HG03565 (cell line): ENCODE results near the gene DYNLRB1.

Experiments used
- ATAC-seq: cut with Tn5 transposase; IDR thresholded peaks from one replicate; pipeline ENCODE4 v1.9.1; 2021; ENCODE audit warnings: mild to moderate bottlenecking, moderate library complexity; ENCODE audit not compliant: unreplicated experiment

The DYNLRB1 gene

DNA sequence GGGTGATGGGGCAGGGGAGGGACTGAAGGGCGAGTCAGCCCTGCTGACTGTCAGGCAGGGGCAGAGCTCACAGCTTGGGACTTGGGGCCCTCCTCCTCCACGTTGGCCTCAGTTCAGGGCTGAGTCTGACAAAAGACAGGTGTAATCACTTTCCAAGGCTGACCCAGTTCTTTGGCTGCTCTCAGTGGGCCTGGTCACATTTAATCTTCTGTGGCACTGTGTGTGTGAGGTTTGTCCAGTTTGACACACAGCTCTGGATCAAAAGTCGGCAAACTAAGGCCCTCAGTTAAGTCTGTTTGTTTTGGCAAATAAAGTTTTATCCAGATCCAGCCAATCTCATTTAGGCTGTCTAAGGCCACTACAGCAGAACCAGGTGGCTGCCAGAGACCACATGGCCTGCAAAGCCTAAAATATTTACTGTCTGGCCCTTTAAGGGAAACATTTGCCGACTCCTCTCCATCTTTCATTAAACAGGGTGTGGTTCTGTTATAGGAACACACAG is 37.2 kb downstream of the DYNLRB1 start:
- ATAC-seq, result no peak

DNA sequence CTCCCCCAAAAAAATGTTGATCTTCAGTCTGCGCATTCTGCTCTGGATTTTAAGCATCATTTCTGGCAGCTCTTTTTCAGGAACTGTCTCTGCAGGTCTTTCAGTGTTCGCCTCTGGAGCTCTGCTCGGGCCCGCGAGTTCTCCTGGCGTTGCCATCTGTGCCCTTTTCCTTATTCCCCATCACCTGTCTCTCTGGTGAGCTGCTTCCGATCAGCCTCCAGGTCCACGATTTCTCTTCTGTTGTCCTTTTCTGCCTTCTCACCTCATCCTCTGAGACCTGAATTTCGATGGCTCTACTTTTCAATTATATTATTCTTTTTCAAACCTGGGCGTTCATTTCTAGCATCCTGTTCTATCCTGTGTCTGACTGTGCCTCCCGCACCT is 41.7 kb downstream of the DYNLRB1 start:
- ATAC-seq, result no peak

DNA sequence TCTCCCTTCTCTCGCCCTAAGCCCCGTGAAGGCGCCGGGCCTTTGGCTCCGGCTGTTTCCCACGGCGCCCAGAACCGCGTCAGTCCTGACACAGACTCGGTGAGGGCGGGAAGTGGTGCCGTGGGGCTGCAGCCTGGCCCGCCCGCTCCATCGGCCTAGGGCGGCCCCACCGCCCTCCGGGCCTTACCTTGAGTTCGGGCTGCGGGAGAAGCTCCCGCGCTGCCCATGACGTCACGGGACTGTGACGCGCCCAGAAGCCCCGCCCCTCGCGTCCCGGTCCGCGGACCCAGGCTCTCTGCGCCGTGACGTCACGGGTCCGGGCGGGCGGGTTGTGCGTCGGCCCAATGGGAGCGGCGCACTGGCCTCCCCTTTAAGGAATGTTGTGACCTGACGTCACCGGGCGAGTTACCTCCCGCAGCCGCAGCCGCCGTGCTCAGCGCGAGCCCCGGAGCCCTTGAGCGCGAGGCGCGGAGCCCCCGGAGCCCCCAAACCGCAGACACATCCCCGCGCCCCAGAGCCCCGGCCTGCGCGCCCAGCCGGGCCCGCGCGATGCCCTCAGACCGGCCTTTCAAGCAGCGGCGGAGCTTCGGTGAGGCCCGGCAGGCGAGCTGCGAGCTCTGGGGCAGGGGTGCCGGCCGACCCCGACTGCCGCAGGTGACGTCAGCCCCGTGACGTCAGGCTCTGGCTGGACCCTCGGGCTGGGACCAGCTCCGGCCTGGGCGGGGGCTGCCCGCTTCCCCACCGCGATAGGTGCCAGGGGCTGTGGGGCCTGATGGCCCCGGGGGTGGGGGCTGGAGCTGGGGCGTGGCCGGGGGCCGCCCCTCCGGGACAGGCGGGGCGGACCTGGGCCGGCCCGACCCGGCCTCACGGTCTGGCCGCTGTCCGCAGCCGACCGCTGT is 42.3 kb downstream of the DYNLRB1 start, which contains the start of gene MAP1LC3A:
MAP1LC3A (plus strand) TSS at position 399 of the 899 bp plus-strand sequence; CDS start at position 550, 151 bp downstream.
- ATAC-seq, result peak; percentile 49

DNA sequence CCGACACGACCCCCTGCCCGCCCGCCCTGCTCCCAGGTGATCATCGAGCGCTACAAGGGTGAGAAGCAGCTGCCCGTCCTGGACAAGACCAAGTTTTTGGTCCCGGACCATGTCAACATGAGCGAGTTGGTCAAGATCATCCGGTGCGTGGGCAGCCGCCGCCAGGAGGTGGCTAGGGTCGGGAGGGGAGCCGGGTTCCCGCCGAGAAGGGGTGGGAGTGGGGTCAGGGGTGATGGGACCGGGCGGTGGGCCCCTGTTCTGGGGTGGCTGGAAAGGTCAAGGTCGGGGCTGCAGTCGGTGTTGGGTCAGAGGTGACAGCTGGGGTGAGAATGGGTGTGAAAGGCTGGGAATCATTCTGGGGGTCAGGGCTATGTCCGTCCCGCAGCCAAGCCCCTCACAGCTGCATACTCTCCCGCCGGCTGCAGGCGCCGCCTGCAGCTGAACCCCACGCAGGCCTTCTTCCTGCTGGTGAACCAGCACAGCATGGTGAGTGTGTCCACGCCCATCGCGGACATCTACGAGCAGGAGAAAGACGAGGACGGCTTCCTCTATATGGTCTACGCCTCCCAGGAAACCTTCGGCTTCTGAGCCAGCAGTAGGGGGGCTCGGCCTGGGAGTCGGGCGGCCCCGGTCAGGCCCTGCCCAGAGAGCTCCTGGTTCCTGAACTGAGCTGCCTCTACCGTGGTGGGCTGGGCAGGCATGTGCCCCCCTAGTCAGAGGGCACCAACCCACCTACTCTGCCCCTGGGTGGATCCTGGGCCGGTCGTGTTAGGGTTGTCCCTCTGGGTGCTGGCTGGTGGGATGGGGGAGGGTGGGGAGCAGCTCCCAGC is 43.3 kb downstream of the DYNLRB1 start:
- ATAC-seq, result no peak

DNA sequence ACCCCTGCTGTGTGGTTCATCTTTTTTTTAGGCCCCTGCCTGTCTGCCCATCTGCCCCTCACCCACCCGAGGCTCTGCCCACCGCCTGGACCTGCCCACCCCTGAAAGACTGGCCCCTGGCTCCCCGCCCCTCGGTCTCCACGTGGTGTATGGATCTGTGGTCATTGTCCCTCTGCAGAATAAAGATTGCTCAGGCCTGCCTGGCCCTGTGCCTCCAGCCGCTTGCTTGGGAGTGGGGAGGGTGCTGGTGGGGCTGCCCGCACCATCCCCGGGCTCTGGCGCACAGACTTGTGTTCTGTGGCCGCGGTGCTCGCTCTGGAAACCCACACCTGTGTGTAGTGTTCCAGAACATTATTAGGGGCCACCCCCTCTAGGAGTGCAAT is 43.9 kb downstream of the DYNLRB1 start:
- ATAC-seq, result no peak

DNA sequence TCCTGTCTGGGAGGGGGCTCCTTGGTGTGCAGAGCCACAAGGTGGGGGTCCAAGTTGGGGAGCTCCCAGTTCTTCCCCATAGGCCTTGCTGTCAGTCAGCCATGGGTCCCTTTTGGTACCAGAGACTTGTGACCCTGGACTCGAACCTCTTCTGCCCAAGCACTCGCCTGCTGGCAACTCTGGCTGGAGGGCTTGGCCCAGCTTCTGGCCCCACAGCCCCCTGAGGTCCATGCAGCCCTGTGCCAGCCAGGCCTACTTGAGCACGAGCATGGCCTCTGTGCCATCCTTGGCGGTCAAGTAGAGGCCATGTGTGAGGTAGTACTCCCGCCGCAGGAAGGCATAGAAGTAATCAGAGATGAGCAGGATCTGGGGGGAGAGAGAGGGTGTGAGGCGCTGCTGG is 44.4 kb downstream of the DYNLRB1 start:
- no peak for ATAC-seq

DNA sequence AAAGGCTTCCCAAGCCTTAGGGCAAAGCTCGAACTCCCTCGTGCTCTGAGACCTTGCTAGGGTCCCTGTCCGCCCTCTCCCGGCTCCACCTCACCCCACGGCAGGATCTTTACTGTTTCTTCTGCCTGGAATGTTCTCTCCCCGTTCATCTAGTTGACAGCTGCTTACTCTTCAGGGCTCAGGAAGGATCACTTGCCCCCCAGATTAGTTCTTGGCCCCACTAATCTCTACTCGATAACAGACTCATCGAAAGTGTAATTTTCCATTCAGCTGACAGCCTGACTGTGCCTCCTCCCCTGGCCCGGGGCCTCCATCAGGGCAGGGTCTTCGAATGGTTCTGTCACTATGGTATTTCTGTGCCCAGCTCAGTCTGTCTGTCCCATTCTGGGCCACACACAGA is 45.4 kb downstream of the DYNLRB1 start:
- ATAC-seq, result no peak

DNA sequence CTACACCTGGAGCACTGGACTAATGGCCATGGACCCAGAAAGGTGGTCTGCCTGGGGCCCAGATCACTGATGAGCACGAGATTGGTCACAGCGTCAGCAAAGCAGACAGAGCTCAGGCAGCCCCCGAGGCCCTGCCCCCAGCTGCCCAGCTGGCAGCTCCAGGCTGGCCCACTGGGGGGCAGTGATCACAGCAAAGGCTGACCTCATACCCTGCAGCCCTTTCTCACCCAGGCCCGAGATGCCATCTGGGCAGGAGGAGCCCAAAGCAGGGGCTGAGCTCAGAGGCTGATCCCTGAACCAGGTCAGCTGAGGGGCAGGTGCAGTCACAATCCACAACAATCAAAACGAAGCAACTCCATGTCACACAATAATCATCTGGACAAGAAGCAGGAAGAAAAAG is 46.4 kb downstream of the DYNLRB1 start:
- ATAC-seq, result no peak

DNA sequence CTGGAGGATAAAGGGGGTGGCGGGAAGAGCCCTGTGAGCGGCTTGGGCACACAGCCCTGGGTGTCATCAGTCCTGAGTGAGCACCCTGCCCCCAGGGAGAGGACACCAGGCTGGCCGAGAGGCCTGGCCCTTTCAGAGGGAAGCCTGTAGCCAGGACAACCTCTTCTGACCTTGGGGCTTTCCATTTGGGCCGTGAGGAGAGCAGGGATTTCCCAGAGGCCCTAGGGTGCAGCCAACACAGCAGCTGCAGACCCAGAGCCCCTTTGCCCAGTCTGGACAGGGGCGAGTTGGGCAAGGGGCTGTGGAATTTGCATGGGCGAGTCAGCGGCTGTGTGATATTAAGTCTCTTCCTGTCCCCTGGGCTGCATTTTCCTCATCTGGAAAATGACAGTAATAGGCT is 48.6 kb downstream of the DYNLRB1 start:
- no peak for ATAC-seq

DNA sequence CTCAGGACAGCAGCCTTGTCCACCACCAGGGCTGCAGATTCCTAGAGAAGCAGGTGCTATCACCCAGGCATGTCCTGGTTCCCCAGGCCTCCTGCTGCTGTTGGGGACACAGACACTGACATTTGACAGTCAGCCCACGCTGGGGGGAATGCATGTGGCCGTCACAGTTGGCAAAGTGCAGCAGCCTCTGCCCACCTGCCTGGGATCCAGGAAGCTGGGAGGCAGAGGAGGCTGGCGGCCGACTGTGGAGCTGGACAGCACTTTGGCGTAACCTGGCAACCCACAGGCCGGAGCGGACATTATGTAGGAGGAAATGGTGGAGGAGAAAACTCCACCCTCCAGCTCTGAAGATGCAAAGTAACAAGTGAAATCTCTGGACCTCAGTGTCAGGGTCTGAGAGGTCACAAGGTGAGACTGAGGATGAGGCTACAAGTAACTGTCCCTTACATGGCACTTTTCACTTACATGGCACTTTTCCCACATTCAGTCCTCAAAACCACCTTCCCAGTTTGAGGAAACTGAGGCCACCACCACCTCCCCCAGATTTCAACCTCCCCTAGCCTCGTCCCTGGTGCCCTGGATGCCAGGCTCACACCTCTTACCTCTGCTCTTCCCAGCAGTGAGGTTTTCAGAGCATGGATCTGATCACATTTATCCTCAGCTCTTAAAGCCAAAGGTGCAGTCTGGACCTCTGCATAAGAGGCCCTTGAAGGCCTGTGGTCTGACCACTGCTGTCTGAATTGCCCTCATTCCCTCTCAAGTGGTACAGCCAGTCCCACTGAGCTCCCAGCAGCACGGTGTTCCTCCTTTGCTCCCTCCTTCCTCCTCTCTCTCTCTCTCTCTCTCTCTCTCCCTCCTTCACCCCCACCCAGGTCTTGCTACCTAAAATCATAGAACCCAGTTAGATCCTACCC is 51.0 kb downstream of the DYNLRB1 start:
- no peak for ATAC-seq

DNA sequence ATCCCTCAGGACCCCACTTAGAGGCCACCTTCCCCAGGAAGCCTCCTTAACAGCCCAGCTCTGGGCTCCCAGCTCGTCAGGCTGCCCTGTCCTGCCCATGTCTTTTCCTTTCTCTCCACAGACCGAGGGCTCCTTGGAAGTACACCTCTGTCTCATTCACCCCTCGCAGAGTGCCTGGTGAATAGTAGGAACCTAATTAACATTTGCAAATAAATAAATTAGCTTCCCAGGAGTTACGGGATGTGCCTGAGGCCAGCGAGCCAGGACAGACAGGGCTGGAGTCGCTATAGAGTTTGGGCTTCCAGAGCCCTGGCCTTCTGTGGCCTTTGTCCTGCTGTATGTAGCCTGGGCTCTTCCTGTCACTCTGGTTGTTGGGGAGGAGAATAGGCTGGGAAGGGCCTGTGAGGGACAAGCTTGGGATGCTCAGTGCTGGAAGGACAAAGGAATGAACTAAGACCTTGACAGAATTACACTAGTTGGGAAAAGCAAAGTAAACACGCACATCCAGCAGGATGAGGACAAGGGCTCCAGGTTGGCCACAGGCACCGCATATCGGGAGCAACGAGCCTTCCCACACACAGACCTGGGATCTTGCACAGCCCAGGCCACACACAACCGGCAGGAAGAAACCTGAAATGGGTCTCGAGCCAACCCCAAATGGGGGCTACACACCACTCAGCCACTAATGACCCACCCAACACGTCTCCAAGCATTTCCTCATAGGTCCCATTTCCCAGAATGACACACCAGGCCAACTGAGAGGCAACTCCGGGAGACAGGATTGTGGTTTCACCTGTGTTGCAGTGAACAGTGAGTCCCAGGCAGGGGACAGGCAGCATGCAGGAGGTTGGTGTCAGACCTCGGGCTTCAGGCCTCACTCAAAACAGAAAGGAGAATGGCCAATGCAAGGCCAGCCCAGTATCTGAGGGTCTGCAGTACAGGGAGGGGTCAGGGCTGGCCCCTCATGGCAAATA is 52.0 kb downstream of the DYNLRB1 start:
- ATAC-seq, result no peak

DNA sequence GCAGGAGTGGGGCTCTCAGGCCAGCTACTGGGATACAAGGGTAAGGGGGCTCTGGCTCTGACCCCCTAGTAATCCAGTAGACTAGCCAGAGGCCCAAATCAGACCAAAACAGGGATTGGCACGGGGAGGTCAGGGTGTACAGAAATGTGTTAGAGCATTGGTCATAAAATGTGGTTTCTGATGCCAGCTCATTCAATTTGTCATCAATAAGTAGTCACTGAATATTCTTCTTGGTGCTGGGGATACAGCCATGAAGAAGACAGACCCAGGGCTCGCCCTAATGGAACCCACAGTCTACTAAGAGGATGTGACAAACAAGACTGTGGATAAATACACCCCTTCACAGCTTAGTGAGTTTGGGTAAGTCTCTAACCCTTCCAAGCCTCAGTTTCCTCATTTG is 53.4 kb downstream of the DYNLRB1 start:
- ATAC-seq, result no peak

DNA sequence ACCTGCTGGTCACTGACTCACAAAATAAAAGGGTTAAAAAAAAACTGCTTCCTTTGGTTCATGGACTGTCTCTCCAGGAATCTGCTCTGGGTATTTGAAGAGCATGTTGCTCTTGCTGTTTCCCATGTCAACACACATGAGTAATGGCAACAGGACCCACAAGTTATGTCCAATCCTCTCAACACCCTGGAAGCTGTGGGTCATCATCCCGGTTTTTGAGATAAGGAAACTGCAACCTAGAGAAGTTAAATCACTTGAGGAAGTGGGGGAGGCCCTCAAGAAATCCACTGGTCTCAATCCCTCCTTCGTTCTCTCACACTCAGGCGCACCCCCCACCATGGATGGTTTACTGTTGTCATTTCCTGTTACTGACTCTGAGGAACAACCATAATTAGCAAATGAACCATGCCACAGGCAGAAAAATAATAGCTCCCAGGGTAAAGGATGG is 54.7 kb downstream of the DYNLRB1 start:
- no peak for ATAC-seq

DNA sequence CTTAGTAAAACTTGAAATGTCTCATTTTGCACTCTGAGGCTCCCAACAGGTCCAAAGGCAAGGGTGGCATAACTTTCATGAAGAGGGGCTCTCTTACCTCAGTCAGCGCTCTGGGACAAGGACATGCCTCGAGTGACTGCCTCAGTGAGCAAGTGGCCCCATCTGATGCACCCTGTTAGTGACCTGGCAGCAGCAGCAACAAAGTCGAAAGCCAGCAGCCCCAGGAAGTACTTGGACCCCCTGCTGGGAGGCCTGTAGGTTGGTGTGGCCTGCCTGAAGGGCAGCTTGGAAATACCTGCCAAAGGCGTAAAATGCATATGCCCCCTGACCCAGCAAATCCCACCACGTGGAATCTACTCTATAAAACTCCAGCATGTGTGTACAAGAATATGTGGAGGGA is 55.5 kb downstream of the DYNLRB1 start:
- ATAC-seq, result no peak

DNA sequence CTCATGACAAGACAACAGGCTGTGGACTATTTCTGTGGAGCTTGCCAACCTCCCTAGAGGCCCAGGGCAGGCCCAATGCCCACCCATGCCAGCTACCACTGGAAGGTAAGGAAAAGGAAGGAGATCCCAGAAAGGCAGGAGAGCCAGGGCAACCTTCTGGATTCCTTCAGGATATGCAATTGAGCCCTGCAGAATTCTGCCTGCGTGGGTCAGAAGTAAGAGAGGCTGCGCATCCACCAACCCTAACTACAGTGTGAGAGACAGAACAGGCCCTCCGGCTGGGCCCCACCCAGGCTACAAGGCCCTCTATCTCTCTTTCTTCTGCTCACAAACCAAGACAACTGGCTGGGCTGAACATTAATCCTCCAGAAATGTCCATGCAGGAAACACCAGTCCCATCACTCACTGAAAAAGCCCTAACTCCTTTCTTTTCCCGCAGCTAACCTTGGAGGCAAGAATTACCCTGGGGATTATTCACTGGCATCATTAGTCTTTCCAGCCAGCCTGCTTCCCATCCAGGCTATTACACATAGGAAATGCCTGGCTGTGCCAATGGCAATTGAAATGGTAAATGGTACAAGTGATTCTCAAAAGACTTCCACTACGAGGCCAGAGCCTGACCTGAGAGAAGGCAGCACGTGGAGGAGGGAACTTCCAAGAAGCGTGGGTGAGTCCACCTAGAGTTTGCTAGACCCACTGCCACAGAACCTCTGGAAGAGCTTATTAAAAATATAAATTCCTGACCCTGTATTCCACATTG is 57.5 kb downstream of the DYNLRB1 start:
- ATAC-seq, result no peak

DNA sequence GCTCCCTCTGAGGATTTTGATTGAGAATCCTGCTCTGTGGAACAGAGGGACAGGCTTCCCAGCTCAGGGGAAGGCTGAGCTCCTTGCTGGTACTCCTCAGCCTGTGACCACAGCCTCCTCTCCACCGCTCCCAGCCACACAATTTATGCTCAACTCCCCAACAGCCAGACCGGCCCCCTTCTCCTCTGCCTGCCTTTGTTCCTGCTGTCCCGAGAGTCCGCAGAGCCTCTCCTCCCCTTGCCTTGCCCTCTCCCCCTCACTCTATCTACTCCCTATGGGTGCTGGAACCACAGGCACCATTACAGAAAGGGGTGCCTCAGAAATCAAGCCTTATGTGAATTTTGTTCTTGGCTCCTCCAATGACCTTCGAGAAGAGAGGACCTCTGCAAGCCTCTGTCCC is 58.2 kb downstream of the DYNLRB1 start:
- no peak for ATAC-seq

DNA sequence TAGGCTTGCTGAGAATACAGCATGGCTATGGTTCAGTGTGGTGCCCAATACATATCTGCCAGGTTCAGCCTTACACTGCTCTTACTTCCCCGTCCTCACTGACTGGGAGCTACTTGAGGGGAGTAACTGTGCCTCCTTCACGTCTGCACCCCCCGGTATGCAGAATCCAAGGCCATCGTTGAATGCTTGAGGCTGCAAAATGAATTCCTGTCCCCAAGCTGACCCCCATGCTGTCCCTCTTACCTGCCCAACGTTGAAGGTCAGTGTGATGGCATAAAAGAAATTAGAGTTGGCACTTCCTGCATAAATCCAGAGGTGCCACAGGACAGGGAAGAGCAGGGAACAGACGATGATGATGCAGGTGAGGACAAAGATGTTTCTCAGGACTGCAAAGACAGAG is 58.6 kb downstream of the DYNLRB1 start:
- no peak for ATAC-seq

DNA sequence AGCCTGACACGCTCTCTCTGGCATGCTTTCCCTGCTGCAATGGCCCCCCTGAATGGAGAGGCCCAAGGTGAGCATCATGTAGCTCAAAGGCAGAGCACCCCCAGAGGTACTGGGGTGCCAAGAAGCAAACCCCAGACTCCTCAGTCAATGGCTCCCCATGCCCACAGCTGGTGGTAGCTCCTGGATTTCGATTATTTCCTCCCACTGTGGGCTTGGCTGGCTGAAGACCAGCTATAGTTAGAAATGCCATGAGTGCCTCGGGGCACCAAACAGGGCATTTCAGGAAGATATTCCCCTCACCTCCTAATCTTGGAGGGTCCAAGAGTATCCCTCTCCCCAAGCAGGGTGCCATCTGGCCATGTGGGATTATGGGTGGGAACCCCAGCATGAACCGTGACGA is 59.0 kb downstream of the DYNLRB1 start:
- no peak for ATAC-seq

DNA sequence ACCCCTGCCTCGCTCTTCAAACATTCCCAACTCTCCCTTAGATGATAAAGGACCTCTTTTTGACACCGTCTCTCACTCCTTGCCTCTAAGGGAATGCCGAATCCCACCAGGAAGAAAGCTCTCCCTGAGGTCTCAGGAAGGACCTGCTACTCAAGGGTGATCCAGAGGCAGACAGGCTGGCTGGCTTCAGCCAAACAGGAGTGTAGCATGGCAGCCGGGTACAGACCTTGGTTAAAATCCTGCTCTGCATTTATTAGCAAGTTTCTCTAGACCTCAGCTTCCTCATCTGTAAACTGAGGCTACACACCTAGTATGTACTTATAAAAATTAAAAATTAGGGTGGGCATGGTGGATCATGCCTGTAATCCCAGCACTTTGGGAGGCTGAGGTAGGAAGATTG is 59.5 kb downstream of the DYNLRB1 start:
- ATAC-seq, result no peak
